ENCODE results near the gene HLA-DQA2. TPM values are rescaled to one million over a fixed set of nuclear protein-coding genes. Genes with fewer than 3 reads are reported as not detected.

The HLA-DQA2 gene
- total RNA-seq, result 1 to 10 TPM in 1 of 4 donors, not detected in 3; 2.7 TPM

DNA sequence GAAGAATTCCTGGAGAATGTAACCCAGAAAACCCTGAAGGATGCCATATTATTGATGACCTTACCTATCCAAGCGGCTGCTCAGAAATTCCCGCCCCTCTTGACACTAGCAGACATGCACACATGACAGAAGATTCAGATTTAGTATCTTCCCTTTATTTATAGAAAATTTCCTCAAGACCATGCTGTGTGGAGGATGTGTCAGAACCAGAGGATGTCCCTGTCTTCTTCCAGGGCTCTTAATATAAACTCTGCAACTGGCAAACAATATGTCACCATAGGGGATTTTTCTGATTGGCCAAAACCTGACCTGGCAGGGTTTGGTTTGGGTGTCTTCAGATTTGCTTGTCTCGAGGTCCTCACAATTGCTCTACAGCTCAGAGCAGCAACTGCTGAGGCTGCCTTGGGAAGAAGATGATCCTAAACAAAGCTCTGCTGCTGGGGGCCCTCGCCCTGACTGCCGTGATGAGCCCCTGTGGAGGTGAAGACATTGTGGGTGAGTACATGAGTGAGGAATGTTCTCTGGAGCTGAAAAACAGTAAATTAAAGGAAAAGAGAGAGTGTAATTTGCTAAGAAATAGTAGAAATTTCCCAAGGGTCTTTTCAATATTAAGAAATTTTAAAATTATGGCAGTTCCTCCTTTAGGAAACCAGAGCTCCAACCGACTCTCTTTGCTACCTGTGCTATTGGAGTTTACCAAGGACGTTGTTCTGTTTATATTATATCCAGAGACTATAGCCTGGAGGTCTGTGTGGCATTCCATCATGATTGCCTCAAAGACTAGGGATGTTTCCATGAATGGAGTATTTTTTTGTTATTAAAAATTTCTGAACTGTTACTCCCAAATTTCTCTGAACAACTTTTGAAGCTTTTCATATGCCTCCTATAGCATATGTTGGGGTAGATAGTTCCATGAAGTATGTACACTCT is at the start of gene HLA-DQA2:
HLA-DQA2 (plus strand) TSS at position 361 of the 930 bp plus-strand sequence; CDS start at position 414, 53 bp downstream.
- WGBS, 2 donors (ENCODE audit: low coverage in 1 of 2), result 53 to 72% methylated on average over 4 to 7 of the region's 7 CpGs
- Histone ChIP-seq H3K27ac (no peak within 1 kb of the TSS), H3K27me3 (peaks cover 18% of the 10 kb centered on the region), H3K36me3 (no peaks in the 10 kb centered on the region), H3K4me1 (no peaks in the 10 kb centered on the region), H3K9me3 (no peaks in the 10 kb centered on the region), H3K4me3 (no peak within 1 kb of the TSS)
- intact Hi-C loops (cut with DNase I; ENCODE audit: low total_unique reads), result no loop called here
- DNase-seq, result no peak
- in situ Hi-C loops (cut with MboI; ENCODE audit: low pct_ligation_motif_present in 1 of 4, low pct_unique_long_range_greater_than_20kb in 1 of 4, low sequenced_read_pairs in 3 of 4), result loop anchor here in 2 of 4 donors (5.0 kb wide), 1 partner anchor 104 kb away; the partner anchor contains the start of gene HLA-DQA1 (in 2 of the 2)
- TF ChIP-seq POLR2A (IDR thresholded peaks at IDR 0.05) (no peak), POLR2AphosphoS5 (IDR thresholded peaks at IDR 0.05) (no peak), CTCF (IDR thresholded peaks at IDR 0.05) (no peak), EP300 (IDR thresholded peaks at IDR 0.05; ENCODE audit: low read depth) (no peak)

- Histone ChIP-seq H3K27me3 (peaks cover 38% of the 10 kb centered on the region), H3K27ac (no peak overlapping the region), H3K4me3 (no peak overlapping the region), H3K36me3 (no peaks in the 10 kb centered on the region), H3K9me3 (no peaks in the 10 kb centered on the region), H3K4me1 (no peaks in the 10 kb centered on the region)
- intact Hi-C loops (cut with DNase I; ENCODE audit: low total_unique reads) (no loop called here), in situ Hi-C loops (cut with MboI; ENCODE audit: low pct_ligation_motif_present in 1 of 4, low pct_unique_long_range_greater_than_20kb in 1 of 4, low sequenced_read_pairs in 3 of 4) (loop anchor here in 2 of 4 donors (10.0 kb wide), 2 partner anchors 103 to 447 kb away; no protein-coding TSS in a partner anchor)
- 0% methylated on average over 1 of the region's 1 CpG; no CpG with 5 or more reads in 1 of the 2 donors for WGBS, 2 donors (ENCODE audit: low coverage in 1 of 2)
- DNase-seq, result peak; percentile 54
- TF ChIP-seq EP300 (IDR thresholded peaks at IDR 0.05; ENCODE audit: low read depth), result no peak
- peak; percentile 25 to 52 (median 49) for TF ChIP-seq CTCF (IDR thresholded peaks at IDR 0.05)
- TF ChIP-seq POLR2A (IDR thresholded peaks at IDR 0.05), result no peak
- no peak for TF ChIP-seq POLR2AphosphoS5 (IDR thresholded peaks at IDR 0.05)
Observed at GRCh38 chr6:32692019-32692418, 49.2 kb upstream of the HLA-DQA2 start.

- no peak for DNase-seq
- 80 to 89% methylated on average over 1 of the region's 1 CpG for WGBS, 2 donors (ENCODE audit: low coverage in 1 of 2)
- H3K36me3 ChIP-seq, result no peaks in the 10 kb centered on the region
- no peaks in the 10 kb centered on the region for H3K4me1 ChIP-seq
- H3K27me3 ChIP-seq, result peaks cover 66% of the 10 kb centered on the region
- H3K9me3 ChIP-seq, result no peaks in the 10 kb centered on the region
- in situ Hi-C loops (cut with MboI; ENCODE audit: low pct_ligation_motif_present in 1 of 4, low pct_unique_long_range_greater_than_20kb in 1 of 4, low sequenced_read_pairs in 3 of 4), result loop anchor here in 3 of 4 donors (5.0 to 10.0 kb wide), 5 partner anchors 95 to 452 kb away; no protein-coding TSS in a partner anchor
- H3K27ac ChIP-seq, result no peak overlapping the region
- H3K4me3 ChIP-seq, result no peak overlapping the region
- intact Hi-C loops (cut with DNase I; ENCODE audit: low total_unique reads), result no loop called here
- TF ChIP-seq POLR2AphosphoS5 (IDR thresholded peaks at IDR 0.05) (no peak), CTCF (IDR thresholded peaks at IDR 0.05) (no peak), EP300 (IDR thresholded peaks at IDR 0.05; ENCODE audit: low read depth) (no peak), POLR2A (IDR thresholded peaks at IDR 0.05) (no peak)
Observed at GRCh38 chr6:32697031-32697430, 44.2 kb upstream of the HLA-DQA2 start.

DNA sequence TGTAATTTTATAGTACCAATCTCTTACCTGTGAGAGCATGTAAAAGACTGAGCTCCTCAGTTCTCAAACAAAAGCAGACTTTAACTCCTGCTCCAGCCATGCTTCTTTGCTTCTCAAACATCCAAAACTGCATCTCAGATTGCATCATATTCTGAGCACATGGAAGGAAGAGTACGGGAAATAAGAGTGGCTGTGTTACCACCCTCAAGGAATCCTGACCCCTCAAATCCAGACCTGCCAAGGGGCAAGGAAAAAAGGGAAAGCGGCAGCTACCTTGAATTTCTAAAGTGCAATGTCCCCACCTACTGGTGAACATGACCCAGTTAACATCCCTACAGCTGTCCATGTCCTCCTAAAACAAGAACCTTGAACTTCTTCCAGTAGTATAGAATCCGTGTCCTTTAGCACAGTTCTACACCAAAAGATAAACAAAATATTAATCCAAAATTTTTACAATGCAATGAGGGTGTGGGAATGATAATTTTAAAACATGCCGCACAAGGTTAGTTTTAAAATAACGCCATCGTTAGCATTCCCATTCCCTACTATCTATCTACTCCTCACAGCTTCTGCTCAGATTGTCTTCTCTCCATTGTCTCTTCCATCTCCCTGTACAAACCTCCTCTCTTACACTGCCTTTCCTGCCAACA is 40.7 kb upstream of the HLA-DQA2 start:
- no peaks in the 10 kb centered on the region for H3K36me3 ChIP-seq
- intact Hi-C loops (cut with DNase I; ENCODE audit: low total_unique reads) (loop anchor here (2.0 kb wide), 1 partner anchor 286 kb away; no protein-coding TSS in a partner anchor), in situ Hi-C loops (cut with MboI; ENCODE audit: low pct_ligation_motif_present in 1 of 4, low pct_unique_long_range_greater_than_20kb in 1 of 4, low sequenced_read_pairs in 3 of 4) (loop anchor here in 1 of 4 donors (10.0 kb wide), 1 partner anchor 456 kb away; no protein-coding TSS in a partner anchor)
- TF ChIP-seq POLR2A (IDR thresholded peaks at IDR 0.05) (no peak), EP300 (IDR thresholded peaks at IDR 0.05; ENCODE audit: low read depth) (no peak), POLR2AphosphoS5 (IDR thresholded peaks at IDR 0.05) (no peak), CTCF (IDR thresholded peaks at IDR 0.05) (peak; percentile 55 to 65 (median 62))
- DNase-seq, result peak; percentile 21
- H3K4me1 ChIP-seq, result no peaks in the 10 kb centered on the region
- H3K27me3 ChIP-seq, result peaks cover 62% of the 10 kb centered on the region
- no peaks in the 10 kb centered on the region for H3K9me3 ChIP-seq
- no peak overlapping the region for H3K4me3 ChIP-seq
- 6 to 11% methylated on average over 4 to 6 of the region's 6 CpGs for WGBS, 2 donors (ENCODE audit: low coverage in 1 of 2)
- H3K27ac ChIP-seq, result no peak overlapping the region

Data from transverse colon (tissue), 4 donors.